H9 (cell line): ENCODE results near the gene DIPK1B. TPM values are rescaled to one million over a fixed set of nuclear protein-coding genes. Genes with fewer than 3 reads are reported as not detected.

Experiments
- DNase-seq: peaks from one replicate; pipeline ENCODE4 v3.0.0-alpha.2; 2017
- H2AFZ ChIP-seq: one replicate; pipeline ENCODE4 v1.6.1; 2013; ENCODE audit warnings: mild to moderate bottlenecking, low read length, control low read depth, moderate library complexity
- H2AK5ac ChIP-seq: 2 replicates; pipeline ENCODE4 v1.6.1; 2013; ENCODE audit warnings: low read length, control low read depth, mixed read lengths; ENCODE audit not compliant: insufficient read length
- H2BK120ac ChIP-seq: one replicate; pipeline ENCODE4 v1.6.1; 2013; ENCODE audit warnings: low read depth, mild to moderate bottlenecking, low read length, control low read depth, inconsistent platforms; ENCODE audit not compliant: poor library complexity, severe bottlenecking
- H2BK12ac ChIP-seq: 2 replicates; pipeline ENCODE4 v1.6.1; 2013; ENCODE audit warnings: low read length, control low read depth, mixed read lengths, low read depth; ENCODE audit not compliant: insufficient read length
- H2BK15ac ChIP-seq: 2 replicates; pipeline ENCODE4 v1.6.1; 2013; ENCODE audit warnings: low read depth, low read length, control low read depth
- H2BK20ac ChIP-seq: one replicate; pipeline ENCODE4 v1.6.1; 2013; ENCODE audit warnings: low read depth, mild to moderate bottlenecking, low read length, control low read depth, inconsistent platforms; ENCODE audit not compliant: poor library complexity, severe bottlenecking
- H2BK5ac ChIP-seq: 2 replicates; pipeline ENCODE4 v1.6.1; 2013; ENCODE audit warnings: low read length, control low read depth, mixed read lengths; ENCODE audit not compliant: insufficient read length
- H3K14ac ChIP-seq: 2 replicates; pipeline ENCODE4 v1.6.1; 2013; ENCODE audit warnings: low read length, control low read depth; ENCODE audit not compliant: insufficient read depth
- H3K18ac ChIP-seq: 2 replicates; pipeline ENCODE4 v1.6.1; 2013; ENCODE audit warnings: low read depth, mild to moderate bottlenecking, mixed read lengths, low read length, control low read depth; ENCODE audit not compliant: insufficient read length
- H3K23ac ChIP-seq: 2 replicates; pipeline ENCODE4 v1.6.1; 2013; ENCODE audit warnings: low read length, control low read depth, mixed read lengths, low read depth; ENCODE audit not compliant: insufficient read length
- H3K23me2 ChIP-seq: 2 replicates; pipeline ENCODE4 v1.6.1; 2013; ENCODE audit warnings: low read depth, mild to moderate bottlenecking, mixed read lengths, low read length, control low read depth; ENCODE audit not compliant: insufficient read length, poor library complexity, severe bottlenecking
- H3K27ac ChIP-seq: 2 replicates; pipeline ENCODE4 v1.5.1; 2013; ENCODE audit warnings: low read length, control low read depth, mixed read lengths, low read depth; ENCODE audit not compliant: insufficient read length
- H3K27me3 ChIP-seq: 2 replicates; pipeline ENCODE4 v1.6.1; 2013; ENCODE audit warnings: low read length, control low read depth, inconsistent platforms; ENCODE audit not compliant: insufficient read depth
- H3K4ac ChIP-seq: 2 replicates; pipeline ENCODE4 v1.6.1; 2013; ENCODE audit warnings: low read depth, mild to moderate bottlenecking, control low read depth, inconsistent platforms, low read length, moderate library complexity
- H3K4me1 ChIP-seq: 2 replicates; pipeline ENCODE4 v1.6.1; 2013; ENCODE audit warnings: low read length, control low read depth, inconsistent platforms; ENCODE audit not compliant: insufficient read depth
- H3K4me2 ChIP-seq: 2 replicates; pipeline ENCODE4 v1.6.1; 2013; ENCODE audit warnings: low read length, control low read depth, mixed read lengths; ENCODE audit not compliant: insufficient read length, insufficient read depth
- H3K56ac ChIP-seq: 2 replicates; pipeline ENCODE4 v1.6.1; 2013; ENCODE audit warnings: low read depth, mild to moderate bottlenecking, mixed read lengths, low read length, control low read depth; ENCODE audit not compliant: insufficient read length
- H3K79me1 ChIP-seq: 2 replicates; pipeline ENCODE4 v1.6.1; 2013; ENCODE audit warnings: low read depth, mild to moderate bottlenecking, moderate library complexity, low read length, control low read depth, inconsistent platforms; ENCODE audit not compliant: insufficient read depth, poor library complexity, severe bottlenecking
- H3K79me2 ChIP-seq: 2 replicates; pipeline ENCODE4 v1.6.1; 2013; ENCODE audit warnings: low read length, control low read depth, inconsistent platforms; ENCODE audit not compliant: insufficient read depth
- H3K9ac ChIP-seq: 2 replicates; pipeline ENCODE4 v1.6.1; 2013; ENCODE audit warnings: low read length, control low read depth, mixed read lengths; ENCODE audit not compliant: insufficient read length; ENCODE audit errors: extremely low read depth
- H3K9me3 ChIP-seq: one replicate; pipeline ENCODE4 v1.6.1; 2013; ENCODE audit warnings: low read depth, low read length, inconsistent platforms; ENCODE audit not compliant: control insufficient read depth
- H3T11ph ChIP-seq: one replicate; pipeline ENCODE4 v1.6.1; 2013; ENCODE audit warnings: mild to moderate bottlenecking, low read length, control low read depth, inconsistent platforms
- H4K20me1 ChIP-seq: one replicate; pipeline ENCODE4 v1.6.1; 2013; ENCODE audit not compliant: control insufficient read depth, insufficient read length, insufficient read depth
- H4K5ac ChIP-seq: 2 replicates; pipeline ENCODE4 v1.6.1; 2013; ENCODE audit warnings: low read depth, mild to moderate bottlenecking, mixed read lengths, low read length, control low read depth; ENCODE audit not compliant: insufficient read length
- H4K8ac ChIP-seq: replicated peaks from 2 replicates; pipeline ENCODE4 v1.6.1; 2013; ENCODE audit warnings: low read length, control low read depth, mixed read lengths, low read depth; ENCODE audit not compliant: insufficient read length
- H4K91ac ChIP-seq: 2 replicates; pipeline ENCODE4 v1.6.1; 2013; ENCODE audit warnings: low read depth, mild to moderate bottlenecking, moderate library complexity, mixed read lengths, low read length, control low read depth; ENCODE audit not compliant: insufficient read length
- H3K27ac Mint-ChIP-seq, 3 experiments: 2 replicates in 2 of 3; 3 replicates in 1 of 3; pipeline ENCODE4 v1.8.0; 2020 to 2021; ENCODE audit warnings: mixed read lengths in 3 of 3, mild to moderate bottlenecking in 1 of 3, moderate library complexity in 1 of 3
- H3K27me3 Mint-ChIP-seq: 2 replicates; pipeline ENCODE4 v1.8.0; 2021; ENCODE audit warnings: low read depth, mild to moderate bottlenecking, moderate library complexity, mixed read lengths
- H3K36me3 Mint-ChIP-seq, 3 experiments: 2 replicates in 2 of 3; 3 replicates in 1 of 3; pipeline ENCODE4 v1.8.0; 2020 to 2021; ENCODE audit warnings: low read depth in 3 of 3, mixed read lengths in 3 of 3; ENCODE audit not compliant: insufficient read depth in 1 of 3
- H3K4me1 Mint-ChIP-seq, 2 experiments: 2 replicates each; pipeline ENCODE4 v1.8.0; 2020; ENCODE audit warnings: mixed read lengths in 2 of 2
- H3K4me3 Mint-ChIP-seq, 2 experiments: 2 replicates in 1 of 2; 3 replicates in 1 of 2; pipeline ENCODE4 v1.8.0; 2020 to 2021; ENCODE audit warnings: mild to moderate bottlenecking in 2 of 2, mixed read lengths in 2 of 2, moderate library complexity in 1 of 2
- H3K9me3 Mint-ChIP-seq, 2 experiments: 2 replicates in 1 of 2; 3 replicates in 1 of 2; pipeline ENCODE4 v1.8.0; 2020; ENCODE audit warnings: mild to moderate bottlenecking in 2 of 2, mixed read lengths in 2 of 2, moderate library complexity in 1 of 2
- CTCF ChIP-seq: fragments of 200-600 bp; sonication (generic); conservative IDR thresholded peaks from 3 replicates; pipeline ENCODE4 v1.8.0; 2021; ENCODE audit warnings: antibody characterized with exemption, mild to moderate bottlenecking
- WGBS: extraction: QIAGEN DNeasy Blood & Tissue Kit; methylation state at CpG from one replicate; pipeline ENCODE4 v1.1.7; 2013; ENCODE audit warnings: missing lambda C conversion rate, low lambda C conversion rate, mixed read lengths; ENCODE audit not compliant: insufficient read length; ENCODE audit errors: extremely low coverage; 5-methylcytosine and 5-hydroxymethylcytosine counted together
- total RNA-seq: library from RNA; stranded (reverse); gene quantifications from 2 replicates; pipeline ENCODE4 v1.2.1, GENCODE V29; 2021

Gene DIPK1B
- total RNA-seq, 1 experiment from 2014 or later = 40.3 TPM

GRCh38 chr9:136757328-136757727 is 45.0 kb downstream of the DIPK1B start:
- Histone ChIP-seq H2AFZ (no peak overlapping the region), H3K27ac (no peak overlapping the region), H3K23ac (no peak overlapping the region), H2BK120ac (no peak overlapping the region), H4K91ac (no peak overlapping the region), H4K20me1 (no peaks in the 10 kb centered on the region), H2AK5ac (no peak overlapping the region), H3K9ac (no peak overlapping the region), H3K79me2 (no peaks in the 10 kb centered on the region), H4K8ac (no peak overlapping the region), H3T11ph (no peak overlapping the region), H3K18ac (no peak overlapping the region), H2BK12ac (no peak overlapping the region), H3K4me2 (no peak overlapping the region), H2BK15ac (no peak overlapping the region), H3K4ac (no peak overlapping the region), H4K5ac (no peak overlapping the region), H2BK20ac (no peak overlapping the region), H3K56ac (no peak overlapping the region), H3K27me3 (no peaks in the 10 kb centered on the region), H2BK5ac (no peak overlapping the region), H3K14ac (no peak overlapping the region), H3K79me1 (no peaks in the 10 kb centered on the region), H3K9me3 (no peaks in the 10 kb centered on the region), H3K23me2 (no peaks in the 10 kb centered on the region), H3K4me1 (no peaks in the 10 kb centered on the region)
- no peak for DNase-seq
- WGBS = no CpG with 5 or more reads among the region's 20 CpGs
- peaks cover 9 to 19% of the 10 kb centered on the region in 2 experiments; a peak in 3 of 4 replicates for H3K4me1 Mint-ChIP-seq
- no peak overlapping the region for H3K4me3 Mint-ChIP-seq
- no peak overlapping the region for H3K27ac Mint-ChIP-seq
- peaks cover 6% of the 10 kb centered on the region for H3K27me3 Mint-ChIP-seq
- peaks cover 12 to 15% of the 10 kb centered on the region in 2 experiments; a peak in 4 of 5 replicates for H3K9me3 Mint-ChIP-seq
- no peak for TF ChIP-seq CTCF
- H3K36me3 Mint-ChIP-seq = peaks cover 2 to 13% (median 2%) of the 10 kb centered on the region in 3 experiments; a peak in 5 of 7 replicates
